ENCODE data around the gene CD99. TPM values are rescaled to one million over a fixed set of nuclear protein-coding genes. Genes with fewer than 3 reads are reported as not detected.

The CD99 gene
- total RNA-seq, 2 experiments from 2014 or later: 112 to 116 TPM

GRCh38 chrX:2701600-2701999 is 10.5 kb downstream of the CD99 start:
- H3K27me3 Mint-ChIP-seq: no peaks in the 10 kb centered on the region
- H3K36me3 Mint-ChIP-seq: peaks cover 57% of the 10 kb centered on the region
- peaks cover 6% of the 10 kb centered on the region for H3K9me3 Mint-ChIP-seq
- H3K27ac Mint-ChIP-seq: peak overlapping the region; percentile 49
- H3K4me1 Mint-ChIP-seq: peaks cover 75% of the 10 kb centered on the region
- no peak for DNase-seq
- no peak overlapping the region for H3K4me3 Mint-ChIP-seq

GRCh38 chrX:2703991-2704369 is 12.9 kb downstream of the CD99 start:
- Mint-ChIP-seq H3K4me3 (peak overlapping the region; percentile 62), H3K27ac (peak overlapping the region; percentile 51), H3K36me3 (peaks cover 44% of the 10 kb centered on the region), H3K4me1 (peaks cover 75% of the 10 kb centered on the region), H3K9me3 (peaks cover 5% of the 10 kb centered on the region), H3K27me3 (no peaks in the 10 kb centered on the region)
- no peak for DNase-seq

- H3K27me3 Mint-ChIP-seq: no peaks in the 10 kb centered on the region
- peak overlapping the region; percentile 12 for H3K4me3 Mint-ChIP-seq
- peaks cover 4% of the 10 kb centered on the region for H3K9me3 Mint-ChIP-seq
- peak overlapping the region; percentile 38 for H3K27ac Mint-ChIP-seq
- peaks cover 84% of the 10 kb centered on the region for H3K4me1 Mint-ChIP-seq
- no peak for DNase-seq
- H3K36me3 Mint-ChIP-seq: peaks cover 34% of the 10 kb centered on the region
Observed at GRCh38 chrX:2705046-2705832, 14.1 kb downstream of the CD99 start.

GRCh38 chrX:2707334-2707760 is 16.3 kb downstream of the CD99 start:
- peak; percentile 75 for DNase-seq
- Mint-ChIP-seq H3K36me3 (peaks cover 31% of the 10 kb centered on the region), H3K27me3 (no peaks in the 10 kb centered on the region), H3K4me1 (peaks cover 82% of the 10 kb centered on the region), H3K27ac (peak overlapping the region; percentile 84), H3K4me3 (peak overlapping the region; percentile 22), H3K9me3 (no peaks in the 10 kb centered on the region)

GRCh38 chrX:2708021-2708420 is 16.9 kb downstream of the CD99 start:
- Mint-ChIP-seq H3K27me3 (no peaks in the 10 kb centered on the region), H3K4me3 (peak overlapping the region; percentile 22), H3K4me1 (peaks cover 75% of the 10 kb centered on the region), H3K9me3 (no peaks in the 10 kb centered on the region), H3K36me3 (peaks cover 30% of the 10 kb centered on the region), H3K27ac (peak overlapping the region; percentile 84)
- DNase-seq: no peak

- DNase-seq: no peak
- H3K27me3 Mint-ChIP-seq: no peaks in the 10 kb centered on the region
- peaks cover 68% of the 10 kb centered on the region for H3K4me1 Mint-ChIP-seq
- peak overlapping the region; percentile 95 for H3K27ac Mint-ChIP-seq
- H3K9me3 Mint-ChIP-seq: no peaks in the 10 kb centered on the region
- peaks cover 29% of the 10 kb centered on the region for H3K36me3 Mint-ChIP-seq
- no peak overlapping the region for H3K4me3 Mint-ChIP-seq
Observed at GRCh38 chrX:2708592-2709188, 17.6 kb downstream of the CD99 start.

GRCh38 chrX:2709556-2709955 is 18.5 kb downstream of the CD99 start:
- Mint-ChIP-seq H3K27me3 (no peaks in the 10 kb centered on the region), H3K27ac (peak overlapping the region; percentile 95), H3K9me3 (no peaks in the 10 kb centered on the region), H3K4me1 (peaks cover 65% of the 10 kb centered on the region), H3K4me3 (peak overlapping the region; percentile 61), H3K36me3 (peaks cover 34% of the 10 kb centered on the region)
- no peak for DNase-seq

- peak; percentile 53 for DNase-seq
- no peaks in the 10 kb centered on the region for H3K9me3 Mint-ChIP-seq
- no peaks in the 10 kb centered on the region for H3K27me3 Mint-ChIP-seq
- peak overlapping the region; percentile 61 for H3K4me3 Mint-ChIP-seq
- H3K27ac Mint-ChIP-seq: peak overlapping the region; percentile 95
- H3K4me1 Mint-ChIP-seq: peaks cover 67% of the 10 kb centered on the region
- H3K36me3 Mint-ChIP-seq: peaks cover 33% of the 10 kb centered on the region
Observed at GRCh38 chrX:2710041-2710840, 19.1 kb downstream of the CD99 start.

GRCh38 chrX:2711441-2711840 is 20.3 kb downstream of the CD99 start:
- H3K4me1 Mint-ChIP-seq: peaks cover 67% of the 10 kb centered on the region
- DNase-seq: no peak
- no peaks in the 10 kb centered on the region for H3K9me3 Mint-ChIP-seq
- H3K27ac Mint-ChIP-seq: peak overlapping the region; percentile 60
- H3K27me3 Mint-ChIP-seq: no peaks in the 10 kb centered on the region
- peaks cover 38% of the 10 kb centered on the region for H3K36me3 Mint-ChIP-seq
- H3K4me3 Mint-ChIP-seq: no peak overlapping the region

GRCh38 chrX:2712428-2712827 is 21.3 kb downstream of the CD99 start:
- no peak for DNase-seq
- H3K27ac Mint-ChIP-seq: no peak overlapping the region
- H3K4me1 Mint-ChIP-seq: peaks cover 69% of the 10 kb centered on the region
- H3K27me3 Mint-ChIP-seq: no peaks in the 10 kb centered on the region
- peaks cover 47% of the 10 kb centered on the region for H3K36me3 Mint-ChIP-seq
- H3K4me3 Mint-ChIP-seq: no peak overlapping the region
- no peaks in the 10 kb centered on the region for H3K9me3 Mint-ChIP-seq

- H3K4me1 Mint-ChIP-seq: peaks cover 69% of the 10 kb centered on the region
- no peak for DNase-seq
- no peaks in the 10 kb centered on the region for H3K27me3 Mint-ChIP-seq
- H3K27ac Mint-ChIP-seq: no peak overlapping the region
- no peak overlapping the region for H3K4me3 Mint-ChIP-seq
- H3K9me3 Mint-ChIP-seq: no peaks in the 10 kb centered on the region
- H3K36me3 Mint-ChIP-seq: peaks cover 54% of the 10 kb centered on the region
Observed at GRCh38 chrX:2712890-2713840, 22.1 kb downstream of the CD99 start.

GRCh38 chrX:2714551-2714950 is 23.5 kb downstream of the CD99 start:
- H3K27ac Mint-ChIP-seq: peak overlapping the region; percentile 78
- no peaks in the 10 kb centered on the region for H3K9me3 Mint-ChIP-seq
- no peaks in the 10 kb centered on the region for H3K27me3 Mint-ChIP-seq
- DNase-seq: peak; percentile 41
- peak overlapping the region; percentile 22 for H3K4me3 Mint-ChIP-seq
- peaks cover 61% of the 10 kb centered on the region for H3K36me3 Mint-ChIP-seq
- H3K4me1 Mint-ChIP-seq: peaks cover 59% of the 10 kb centered on the region

- H3K36me3 Mint-ChIP-seq: peaks cover 66% of the 10 kb centered on the region
- H3K4me3 Mint-ChIP-seq: no peak overlapping the region
- peaks cover 53% of the 10 kb centered on the region for H3K4me1 Mint-ChIP-seq
- DNase-seq: no peak
- no peaks in the 10 kb centered on the region for H3K27me3 Mint-ChIP-seq
- no peaks in the 10 kb centered on the region for H3K9me3 Mint-ChIP-seq
- H3K27ac Mint-ChIP-seq: peak overlapping the region; percentile 78
Observed at GRCh38 chrX:2715066-2715600, 24.0 kb downstream of the CD99 start.

- Mint-ChIP-seq H3K4me3 (no peak overlapping the region), H3K36me3 (peaks cover 60% of the 10 kb centered on the region), H3K27ac (peak overlapping the region; percentile 69), H3K27me3 (no peaks in the 10 kb centered on the region), H3K4me1 (peaks cover 37% of the 10 kb centered on the region), H3K9me3 (no peaks in the 10 kb centered on the region)
- DNase-seq: no peak
Observed at GRCh38 chrX:2717312-2717711, 26.2 kb downstream of the CD99 start.
